SK-N-SH treated with all-trans-retinoic acid at 6 μM for 48 hours (cell line): ENCODE measurements around the gene KCTD18.

Experiments used
- ESRRG ChIP-seq: fragments of 250-450 bp; sonication (Bioruptor Pico); IDR thresholded peaks from 2 replicates; pipeline ENCODE4 v1.6.1; 2021; ENCODE audit warnings: mild to moderate bottlenecking
- GLIS3 ChIP-seq: fragments of 250-450 bp; sonication (Bioruptor Pico); IDR thresholded peaks from 2 replicates; pipeline ENCODE4 v1.5.0; 2020; ENCODE audit warnings: mild to moderate bottlenecking, moderate library complexity
- OSR1 ChIP-seq: fragments of 250-450 bp; sonication (Bioruptor Pico); IDR thresholded peaks from 2 replicates; pipeline ENCODE4 v1.8.0; 2022; ENCODE audit warnings: moderate library complexity, mild to moderate bottlenecking, inconsistent platforms
- PPARA ChIP-seq: fragments of 250-450 bp; sonication (Bioruptor Pico); IDR thresholded peaks from 2 replicates; pipeline ENCODE4 v1.5.0; 2020; ENCODE audit warnings: mild to moderate bottlenecking, borderline replicate concordance
- RARB ChIP-seq: fragments of 250-450 bp; sonication (Bioruptor Pico); IDR thresholded peaks from 2 replicates; pipeline ENCODE4 v1.8.0; 2021; ENCODE audit warnings: mild to moderate bottlenecking, moderate library complexity
- SNAI2 ChIP-seq: fragments of 250-450 bp; sonication (Bioruptor Pico); IDR thresholded peaks from 2 replicates; pipeline ENCODE4 v1.5.0; 2020; ENCODE audit warnings: mild to moderate bottlenecking, moderate library complexity
- ZC3H10 ChIP-seq: fragments of 250-450 bp; sonication (Bioruptor Pico); IDR thresholded peaks from 2 replicates; pipeline ENCODE4 v1.5.1; 2021; ENCODE audit warnings: mild to moderate bottlenecking, moderate library complexity
- ZFP3 ChIP-seq: fragments of 250-450 bp; sonication (Bioruptor Pico); IDR thresholded peaks from 2 replicates; pipeline ENCODE4 v1.5.0; 2020; ENCODE audit warnings: mild to moderate bottlenecking, moderate library complexity
- ZFP30 ChIP-seq: fragments of 450-650 bp; formaldehyde crosslinking; IDR thresholded peaks from 2 replicates; pipeline ENCODE4 v1.5.0; 2022; ENCODE audit warnings: mild to moderate bottlenecking, moderate library complexity
- TF ChIP-seq, protein P1 (sequence below): fragments of 250-450 bp; sonication (Bioruptor Pico); IDR thresholded peaks from 2 replicates; pipeline ENCODE4 v1.5.1; 2020; ENCODE audit warnings: low read depth, mild to moderate bottlenecking, moderate library complexity
- TF ChIP-seq, protein P2 (sequence below): fragments of 250-450 bp; sonication (Bioruptor Pico); IDR thresholded peaks from 2 replicates; pipeline ENCODE4 v1.8.0; 2020; ENCODE audit warnings: mild to moderate bottlenecking, moderate library complexity, borderline replicate concordance
- TF ChIP-seq, protein P3 (sequence below): fragments of 250-450 bp; sonication (Bioruptor Pico); IDR thresholded peaks from 2 replicates; pipeline ENCODE4 v1.5.1; 2021; ENCODE audit warnings: mild to moderate bottlenecking, moderate library complexity
- TF ChIP-seq, protein P4 (sequence below): fragments of 250-450 bp; sonication (Bioruptor Pico); IDR thresholded peaks from 2 replicates; pipeline ENCODE4 v1.8.0; 2021; ENCODE audit warnings: low read depth, mild to moderate bottlenecking, moderate library complexity, borderline replicate concordance
- TF ChIP-seq, protein P5 (sequence below): fragments of 250-450 bp; sonication (Bioruptor Pico); IDR thresholded peaks from 2 replicates; pipeline ENCODE4 v1.5.0; 2020; ENCODE audit warnings: mild to moderate bottlenecking, moderate library complexity

DNA sequence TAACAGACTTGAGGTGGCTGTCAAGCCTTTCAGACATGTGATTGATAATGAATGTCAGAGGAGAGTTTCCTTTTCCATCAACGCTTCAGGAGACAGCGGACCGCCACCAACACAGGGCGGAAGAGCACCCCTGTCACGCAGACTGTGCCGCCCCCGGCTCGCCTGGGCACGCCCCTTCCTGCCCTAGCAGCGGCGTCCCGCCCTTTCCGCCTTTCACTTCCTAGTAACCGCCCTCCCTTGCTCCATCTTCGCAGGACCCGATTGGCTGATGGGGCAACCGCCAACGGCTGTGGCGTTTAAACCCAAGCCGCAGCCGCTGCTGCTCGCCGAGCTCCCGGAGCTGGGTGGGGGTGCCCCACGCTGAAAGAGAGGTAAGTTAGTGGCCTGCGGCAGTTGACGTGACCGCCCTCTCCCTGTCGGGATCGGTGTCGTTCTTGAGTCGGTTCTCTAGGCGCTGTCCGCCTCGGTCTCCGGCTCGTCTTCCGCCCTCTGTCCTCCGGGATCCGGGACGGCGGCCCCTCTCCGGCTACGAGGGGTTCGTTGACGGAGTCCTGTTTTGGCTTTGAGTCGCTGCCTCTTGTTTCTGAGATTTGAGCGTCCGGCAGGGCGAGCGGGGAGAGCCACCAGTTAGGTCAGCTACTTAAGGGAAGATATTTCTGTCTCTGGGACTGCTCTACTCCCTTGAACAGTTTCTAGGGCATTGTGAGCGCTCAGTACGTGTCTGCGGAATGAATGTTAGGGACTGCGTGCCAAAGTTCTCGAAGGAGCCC lies 16.2 kb upstream of the KCTD18 start, which contains the start of gene SGO2:
- TF ChIP-seq GLIS3 (CRISPR knock-in tag) (no peak), ZFP30 (no peak), OSR1 (CRISPR knock-in tag) (no peak), PPARA (CRISPR knock-in tag) (no peak), ZFP3 (CRISPR knock-in tag) (no peak), SNAI2 (CRISPR knock-in tag) (no peak), RARB (CRISPR knock-in tag) (no peak), ESRRG (CRISPR knock-in tag) (no peak), ZC3H10 (CRISPR knock-in tag) (no peak)
- TF ChIP-seq, protein P1, sequence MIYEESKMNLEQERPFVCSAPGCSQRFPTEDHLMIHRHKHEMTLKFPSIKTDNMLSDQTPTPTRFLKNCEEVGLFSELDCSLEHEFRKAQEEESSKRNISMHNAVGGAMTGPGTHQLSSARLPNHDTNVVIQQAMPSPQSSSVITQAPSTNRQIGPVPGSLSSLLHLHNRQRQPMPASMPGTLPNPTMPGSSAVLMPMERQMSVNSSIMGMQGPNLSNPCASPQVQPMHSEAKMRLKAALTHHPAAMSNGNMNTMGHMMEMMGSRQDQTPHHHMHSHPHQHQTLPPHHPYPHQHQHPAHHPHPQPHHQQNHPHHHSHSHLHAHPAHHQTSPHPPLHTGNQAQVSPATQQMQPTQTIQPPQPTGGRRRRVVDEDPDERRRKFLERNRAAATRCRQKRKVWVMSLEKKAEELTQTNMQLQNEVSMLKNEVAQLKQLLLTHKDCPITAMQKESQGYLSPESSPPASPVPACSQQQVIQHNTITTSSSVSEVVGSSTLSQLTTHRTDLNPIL (CRISPR knock-in tag) = no peak
- TF ChIP-seq, protein P2, sequence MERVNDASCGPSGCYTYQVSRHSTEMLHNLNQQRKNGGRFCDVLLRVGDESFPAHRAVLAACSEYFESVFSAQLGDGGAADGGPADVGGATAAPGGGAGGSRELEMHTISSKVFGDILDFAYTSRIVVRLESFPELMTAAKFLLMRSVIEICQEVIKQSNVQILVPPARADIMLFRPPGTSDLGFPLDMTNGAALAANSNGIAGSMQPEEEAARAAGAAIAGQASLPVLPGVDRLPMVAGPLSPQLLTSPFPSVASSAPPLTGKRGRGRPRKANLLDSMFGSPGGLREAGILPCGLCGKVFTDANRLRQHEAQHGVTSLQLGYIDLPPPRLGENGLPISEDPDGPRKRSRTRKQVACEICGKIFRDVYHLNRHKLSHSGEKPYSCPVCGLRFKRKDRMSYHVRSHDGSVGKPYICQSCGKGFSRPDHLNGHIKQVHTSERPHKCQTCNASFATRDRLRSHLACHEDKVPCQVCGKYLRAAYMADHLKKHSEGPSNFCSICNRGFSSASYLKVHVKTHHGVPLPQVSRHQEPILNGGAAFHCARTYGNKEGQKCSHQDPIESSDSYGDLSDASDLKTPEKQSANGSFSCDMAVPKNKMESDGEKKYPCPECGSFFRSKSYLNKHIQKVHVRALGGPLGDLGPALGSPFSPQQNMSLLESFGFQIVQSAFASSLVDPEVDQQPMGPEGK = no peak
- TF ChIP-seq, protein P3, sequence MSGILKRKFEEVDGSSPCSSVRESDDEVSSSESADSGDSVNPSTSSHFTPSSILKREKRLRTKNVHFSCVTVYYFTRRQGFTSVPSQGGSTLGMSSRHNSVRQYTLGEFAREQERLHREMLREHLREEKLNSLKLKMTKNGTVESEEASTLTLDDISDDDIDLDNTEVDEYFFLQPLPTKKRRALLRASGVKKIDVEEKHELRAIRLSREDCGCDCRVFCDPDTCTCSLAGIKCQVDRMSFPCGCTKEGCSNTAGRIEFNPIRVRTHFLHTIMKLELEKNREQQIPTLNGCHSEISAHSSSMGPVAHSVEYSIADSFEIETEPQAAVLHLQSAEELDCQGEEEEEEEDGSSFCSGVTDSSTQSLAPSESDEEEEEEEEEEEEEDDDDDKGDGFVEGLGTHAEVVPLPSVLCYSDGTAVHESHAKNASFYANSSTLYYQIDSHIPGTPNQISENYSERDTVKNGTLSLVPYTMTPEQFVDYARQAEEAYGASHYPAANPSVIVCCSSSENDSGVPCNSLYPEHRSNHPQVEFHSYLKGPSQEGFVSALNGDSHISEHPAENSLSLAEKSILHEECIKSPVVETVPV = no peak
- TF ChIP-seq, protein P4, sequence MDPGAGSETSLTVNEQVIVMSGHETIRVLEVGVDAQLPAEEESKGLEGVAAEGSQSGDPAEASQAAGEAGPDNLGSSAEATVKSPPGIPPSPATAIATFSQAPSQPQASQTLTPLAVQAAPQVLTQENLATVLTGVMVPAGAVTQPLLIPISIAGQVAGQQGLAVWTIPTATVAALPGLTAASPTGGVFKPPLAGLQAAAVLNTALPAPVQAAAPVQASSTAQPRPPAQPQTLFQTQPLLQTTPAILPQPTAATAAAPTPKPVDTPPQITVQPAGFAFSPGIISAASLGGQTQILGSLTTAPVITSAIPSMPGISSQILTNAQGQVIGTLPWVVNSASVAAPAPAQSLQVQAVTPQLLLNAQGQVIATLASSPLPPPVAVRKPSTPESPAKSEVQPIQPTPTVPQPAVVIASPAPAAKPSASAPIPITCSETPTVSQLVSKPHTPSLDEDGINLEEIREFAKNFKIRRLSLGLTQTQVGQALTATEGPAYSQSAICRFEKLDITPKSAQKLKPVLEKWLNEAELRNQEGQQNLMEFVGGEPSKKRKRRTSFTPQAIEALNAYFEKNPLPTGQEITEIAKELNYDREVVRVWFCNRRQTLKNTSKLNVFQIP (CRISPR knock-in tag) = no peak
- TF ChIP-seq, protein P5, sequence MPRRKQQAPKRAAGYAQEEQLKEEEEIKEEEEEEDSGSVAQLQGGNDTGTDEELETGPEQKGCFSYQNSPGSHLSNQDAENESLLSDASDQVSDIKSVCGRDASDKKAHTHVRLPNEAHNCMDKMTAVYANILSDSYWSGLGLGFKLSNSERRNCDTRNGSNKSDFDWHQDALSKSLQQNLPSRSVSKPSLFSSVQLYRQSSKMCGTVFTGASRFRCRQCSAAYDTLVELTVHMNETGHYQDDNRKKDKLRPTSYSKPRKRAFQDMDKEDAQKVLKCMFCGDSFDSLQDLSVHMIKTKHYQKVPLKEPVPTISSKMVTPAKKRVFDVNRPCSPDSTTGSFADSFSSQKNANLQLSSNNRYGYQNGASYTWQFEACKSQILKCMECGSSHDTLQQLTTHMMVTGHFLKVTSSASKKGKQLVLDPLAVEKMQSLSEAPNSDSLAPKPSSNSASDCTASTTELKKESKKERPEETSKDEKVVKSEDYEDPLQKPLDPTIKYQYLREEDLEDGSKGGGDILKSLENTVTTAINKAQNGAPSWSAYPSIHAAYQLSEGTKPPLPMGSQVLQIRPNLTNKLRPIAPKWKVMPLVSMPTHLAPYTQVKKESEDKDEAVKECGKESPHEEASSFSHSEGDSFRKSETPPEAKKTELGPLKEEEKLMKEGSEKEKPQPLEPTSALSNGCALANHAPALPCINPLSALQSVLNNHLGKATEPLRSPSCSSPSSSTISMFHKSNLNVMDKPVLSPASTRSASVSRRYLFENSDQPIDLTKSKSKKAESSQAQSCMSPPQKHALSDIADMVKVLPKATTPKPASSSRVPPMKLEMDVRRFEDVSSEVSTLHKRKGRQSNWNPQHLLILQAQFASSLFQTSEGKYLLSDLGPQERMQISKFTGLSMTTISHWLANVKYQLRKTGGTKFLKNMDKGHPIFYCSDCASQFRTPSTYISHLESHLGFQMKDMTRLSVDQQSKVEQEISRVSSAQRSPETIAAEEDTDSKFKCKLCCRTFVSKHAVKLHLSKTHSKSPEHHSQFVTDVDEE = no peak
